Gastrocnemius medialis (tissue), 4 donors: ENCODE results near the gene CXCL1.

Experiments used
- CTCF ChIP-seq, 5 experiments: fragments of 450-650 bp in 3 of 5; fragments of 200-600 bp in 2 of 5; sonication (generic) in 2 of 5; IDR thresholded peaks in 4 of 5; conservative IDR thresholded peaks in 1 of 5; 1 replicate in 4 of 5; 2 replicates in 1 of 5; pipeline ENCODE4 v1.5.1; 2016 to 2019; ENCODE audit warnings: antibody characterized with exemption in 5 of 5, mild to moderate bottlenecking in 3 of 5, moderate library complexity in 3 of 5
- POLR2A ChIP-seq, 2 donors: fragments of 450-650 bp; IDR thresholded peaks; one replicate each; pipeline ENCODE4 v1.6.1; 2017; ENCODE audit warnings: antibody characterized with exemption in 2 of 2, mild to moderate bottlenecking in 2 of 2, moderate library complexity in 2 of 2

DNA sequence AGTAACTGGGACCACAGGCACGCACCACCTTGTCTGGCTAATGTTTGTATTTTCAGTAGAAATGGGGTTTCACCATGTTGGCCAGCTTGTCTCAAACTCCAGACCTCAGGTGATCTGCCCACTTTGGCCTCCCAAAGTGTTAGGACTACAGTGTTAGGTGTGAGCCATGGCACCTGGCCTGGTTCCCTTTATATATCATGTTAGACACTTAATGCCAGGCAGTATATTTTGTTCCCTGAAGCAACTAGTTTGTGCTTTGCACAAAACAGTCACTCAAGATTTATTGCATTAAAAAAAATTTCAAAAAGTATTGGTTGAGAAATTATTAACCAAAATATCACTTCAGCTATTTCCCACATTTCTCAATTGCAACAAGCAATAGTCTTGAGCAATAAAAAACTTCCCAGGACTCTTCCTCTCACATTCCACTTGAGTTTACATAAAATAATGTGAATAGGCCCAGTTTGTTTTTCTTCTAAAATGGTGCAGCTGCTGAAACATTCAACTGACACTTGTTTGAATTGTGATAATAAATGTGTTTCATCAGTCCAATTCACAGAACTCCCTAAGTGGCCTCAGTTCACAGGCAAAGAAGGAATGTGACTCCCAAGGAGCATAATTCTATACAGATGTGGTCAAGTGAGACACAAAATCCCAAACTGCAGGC lies 22.7 kb downstream of the CXCL1 start:
- TF ChIP-seq CTCF (IDR thresholded peaks at IDR 0.05 in 4 of 5, conservative IDR thresholded peaks at IDR 0.05 in 1 of 5) = no peak
- TF ChIP-seq POLR2A (IDR thresholded peaks at IDR 0.05) = no peak
